Measurements from ENCODE around the gene CHST15. TPM values are rescaled to one million over a fixed set of nuclear protein-coding genes. Genes with fewer than 3 reads are reported as not detected.
A peak's percentile ranks its signal among the peaks of the same experiment; 100 is the strongest.

CHST15 gene
- total RNA-seq, 2 experiments from 2014 or later: 14.7 to 26.4 TPM

- DNase-seq (ENCODE audit: low spot score): no peak
- peaks cover 57% of the 10 kb centered on the region for H3K4me1 ChIP-seq (ENCODE audit: insufficient read depth, low read length, poor library complexity, severe bottlenecking)
- H3K9me2 ChIP-seq (ENCODE audit: insufficient read depth, low read length): no peaks in the 10 kb centered on the region
- H3K27ac ChIP-seq (ENCODE audit: low read depth, low read length, poor library complexity, severe bottlenecking): no peak overlapping the region
- H2AFZ ChIP-seq (ENCODE audit: low read length): no peak overlapping the region
- no TSS peak for BruUV-seq (replicated peaks)
- H3K4me2 ChIP-seq (ENCODE audit: low read length): peak overlapping the region; percentile 85
- H3K36me3 ChIP-seq (ENCODE audit: insufficient read depth, low read length): no peaks in the 10 kb centered on the region
- no peak overlapping the region for H3K4me3 ChIP-seq (ENCODE audit: low read depth, low read length, poor library complexity, severe bottlenecking)
- no peaks in the 10 kb centered on the region for H3K9me3 ChIP-seq (ENCODE audit: low read length)
- peaks cover 12% of the 10 kb centered on the region for H4K20me1 ChIP-seq (ENCODE audit: insufficient read depth, low read length)
- CTCF ChIA-PET (ENCODE audit: unreplicated experiment): interaction anchor here (0.5 kb wide), 1 partner anchor 19 kb away, joined by 3 read pairs; no protein-coding TSS in a partner anchor
- POLR2A ChIA-PET: interaction anchor here (1.1 to 2.2 kb wide), 5 partner anchors 9 to 17 kb away, joined by 3 to 10 read pairs (median 4); no protein-coding TSS in a partner anchor
- intact Hi-C loops (cut with micrococcal nuclease; ENCODE audit: unreplicated experiment): loop anchor here (2.0 to 5.0 kb wide), 3 partner anchors 17 to 312 kb away; no protein-coding TSS in a partner anchor
- H3K79me2 ChIP-seq (ENCODE audit: insufficient read depth, low read depth, low read length): peaks cover 32% of the 10 kb centered on the region
- TF ChIP-seq EZH2phosphoT487 (IDR thresholded peaks at IDR 0.05; ENCODE audit: borderline replicate concordance, low read depth, low read length) (no peak), CTCF (conservative IDR thresholded peaks at IDR 0.05; ENCODE audit: low read length) (no peak)
These were observed 3.5 kb downstream of the CHST15 start for GRCh38 chr10:124089859-124090258.

- no TSS peak for BruUV-seq (replicated peaks)
- Histone ChIP-seq H3K9me2 (ENCODE audit: insufficient read depth, low read length) (no peaks in the 10 kb centered on the region), H3K36me3 (ENCODE audit: insufficient read depth, low read length) (peaks cover 1% of the 10 kb centered on the region; the same call in 1 of the 2 replicates), H3K9me3 (ENCODE audit: low read length) (no peaks in the 10 kb centered on the region), H2AFZ (ENCODE audit: low read length) (no peak overlapping the region), H3K79me2 (ENCODE audit: insufficient read depth, low read depth, low read length) (peaks cover 38% of the 10 kb centered on the region), H4K20me1 (ENCODE audit: insufficient read depth, low read length) (peaks cover 12% of the 10 kb centered on the region), H3K27ac (ENCODE audit: low read depth, low read length, poor library complexity, severe bottlenecking) (no peak overlapping the region), H3K4me1 (ENCODE audit: insufficient read depth, low read length, poor library complexity, severe bottlenecking) (peaks cover 54% of the 10 kb centered on the region), H3K4me2 (ENCODE audit: low read length) (peak overlapping the region; percentile 85; the same call in 1 of the 2 replicates), H3K4me3 (ENCODE audit: low read depth, low read length, poor library complexity, severe bottlenecking) (no peak overlapping the region)
- ChIA-PET CTCF (ENCODE audit: unreplicated experiment) (no interaction called here), POLR2A (interaction anchor here (1.5 to 2.2 kb wide), 2 partner anchors 10 to 11 kb away, joined by 3 to 7 read pairs; no protein-coding TSS in a partner anchor)
- DNase-seq (ENCODE audit: low spot score): no peak
- intact Hi-C loops (cut with micrococcal nuclease; ENCODE audit: unreplicated experiment): no loop called here
- TF ChIP-seq CTCF (conservative IDR thresholded peaks at IDR 0.05; ENCODE audit: low read length): no peak
- TF ChIP-seq EZH2phosphoT487 (IDR thresholded peaks at IDR 0.05; ENCODE audit: borderline replicate concordance, low read depth, low read length): no peak
These were observed 4.5 kb downstream of the CHST15 start for GRCh38 chr10:124088915-124089314.
